Measurements from ENCODE around the gene XYLB.

- TF ChIP-seq CTCF (IDR thresholded peaks at IDR 0.05; ENCODE audit: borderline replicate concordance, extremely low read depth, low read length, poor library complexity, severe bottlenecking) (no peak), EZH2 (IDR thresholded peaks at IDR 0.05; ENCODE audit: borderline replicate concordance, low read depth, low read length, severe bottlenecking) (no peak)
These were observed 22.6 kb downstream of the XYLB start for GRCh38 chr3:38369186-38369585.

All from DND-41 (cell line).